GM19238 (cell line): ENCODE results near the gene DNASE1L1.

Experiments
- DNase-seq: peaks from one replicate; pipeline ENCODE4 v3.0.0; 2011; ENCODE audit warnings: low spot score; ENCODE audit not compliant: insufficient read length

DNASE1L1 gene

DNA sequence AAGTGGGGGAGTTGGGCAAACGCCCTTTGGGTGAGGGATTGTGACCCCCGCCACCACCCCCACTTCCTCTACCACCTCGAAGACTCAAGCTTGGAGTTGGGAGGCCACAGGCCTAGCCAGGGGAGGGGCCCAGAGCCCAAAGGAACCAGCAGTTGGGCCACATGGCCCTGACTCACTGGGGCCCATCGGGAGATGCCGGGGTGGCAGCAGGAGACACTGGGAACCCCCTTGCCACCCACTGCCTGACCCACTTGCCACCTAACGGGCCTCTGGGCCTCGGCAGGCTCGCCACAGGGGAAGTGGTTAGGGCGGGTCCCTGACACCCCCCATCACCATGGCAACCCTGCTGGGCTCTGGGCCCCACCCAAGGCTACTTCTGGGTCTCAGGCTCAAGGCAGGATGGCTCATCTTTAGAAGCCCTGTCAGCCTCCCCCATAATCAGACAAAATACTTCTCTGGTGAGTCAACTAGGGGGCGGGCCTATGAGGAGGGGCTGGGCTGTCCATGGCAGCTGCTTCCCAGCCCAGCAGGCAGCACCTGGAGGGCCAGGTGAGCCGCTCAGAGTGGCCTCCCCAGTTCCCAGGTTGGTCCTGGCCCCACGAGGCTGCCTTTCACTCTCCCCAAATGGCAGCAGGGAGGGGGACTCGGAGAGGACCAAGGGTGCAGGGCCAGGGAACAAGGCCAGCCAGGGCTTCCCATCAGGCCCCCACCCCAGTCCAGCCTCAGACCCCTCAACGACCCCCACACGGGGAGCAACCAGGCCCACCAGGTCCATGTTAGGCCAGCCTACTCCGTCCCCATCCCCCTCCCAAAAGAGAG, 40.2 kb downstream of the DNASE1L1 start:
- peak; percentile 58 for DNase-seq

DNA sequence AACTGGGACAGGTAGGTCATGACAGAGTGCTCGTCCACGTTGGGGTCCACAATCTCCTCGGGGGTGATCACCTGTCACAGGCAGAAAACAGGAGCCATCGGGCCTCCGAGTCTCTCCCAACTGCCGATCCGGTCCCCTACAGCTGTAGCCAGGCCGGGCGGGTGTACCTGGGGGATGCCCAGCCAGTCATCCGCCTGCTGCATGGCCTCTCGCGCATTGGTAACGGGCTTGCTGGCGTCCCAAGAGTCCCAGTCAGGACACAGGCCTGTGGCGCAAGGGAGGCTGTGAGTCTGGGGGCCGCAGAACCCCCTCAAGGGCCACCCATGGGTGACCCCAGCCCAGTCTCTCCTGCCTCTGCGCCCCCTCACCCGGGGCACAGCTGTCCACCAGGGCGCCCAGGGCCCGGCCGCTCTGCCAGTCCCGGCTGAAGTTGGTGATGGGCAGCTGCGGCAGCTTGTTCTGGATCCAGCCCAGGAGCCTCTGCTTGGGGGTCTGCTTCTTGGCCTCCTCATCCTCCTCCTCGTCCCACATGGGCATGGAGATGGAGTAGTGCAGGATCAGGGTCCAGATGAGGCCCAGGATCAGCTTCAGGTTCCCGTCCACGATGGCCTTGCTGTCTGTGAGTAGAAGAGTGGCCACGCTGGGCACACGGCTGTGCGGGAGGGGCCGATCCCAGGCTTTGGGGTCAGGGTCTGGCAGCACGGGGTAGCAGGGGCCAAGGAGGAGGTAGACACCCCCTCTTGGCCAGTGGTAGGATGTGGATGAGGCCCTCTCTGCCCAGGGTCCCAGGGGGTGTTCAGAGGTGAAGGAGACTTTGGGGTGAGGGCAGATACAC, 41.4 kb downstream of the DNASE1L1 start:
- DNase-seq: no peak

DNA sequence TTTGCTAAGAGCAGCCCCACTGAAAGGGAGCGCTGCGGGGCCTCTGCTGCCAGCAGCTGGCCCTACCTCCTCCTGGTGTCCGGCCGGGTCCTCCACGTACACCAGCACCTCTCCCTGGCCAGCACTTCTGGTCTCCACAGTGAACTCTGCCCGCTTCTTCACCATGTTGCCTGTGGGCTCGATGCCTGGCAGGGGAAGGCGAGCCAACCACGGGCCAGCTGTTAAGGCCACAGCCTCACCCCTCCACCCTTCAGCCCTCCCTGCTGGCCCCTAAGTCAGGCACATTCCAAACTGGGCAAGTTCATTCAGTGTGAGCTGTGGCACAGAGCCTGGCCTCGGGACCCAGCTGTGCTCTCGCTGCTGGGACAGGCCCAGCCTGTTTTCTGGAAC, 42.4 kb downstream of the DNASE1L1 start:
- no peak for DNase-seq

DNA sequence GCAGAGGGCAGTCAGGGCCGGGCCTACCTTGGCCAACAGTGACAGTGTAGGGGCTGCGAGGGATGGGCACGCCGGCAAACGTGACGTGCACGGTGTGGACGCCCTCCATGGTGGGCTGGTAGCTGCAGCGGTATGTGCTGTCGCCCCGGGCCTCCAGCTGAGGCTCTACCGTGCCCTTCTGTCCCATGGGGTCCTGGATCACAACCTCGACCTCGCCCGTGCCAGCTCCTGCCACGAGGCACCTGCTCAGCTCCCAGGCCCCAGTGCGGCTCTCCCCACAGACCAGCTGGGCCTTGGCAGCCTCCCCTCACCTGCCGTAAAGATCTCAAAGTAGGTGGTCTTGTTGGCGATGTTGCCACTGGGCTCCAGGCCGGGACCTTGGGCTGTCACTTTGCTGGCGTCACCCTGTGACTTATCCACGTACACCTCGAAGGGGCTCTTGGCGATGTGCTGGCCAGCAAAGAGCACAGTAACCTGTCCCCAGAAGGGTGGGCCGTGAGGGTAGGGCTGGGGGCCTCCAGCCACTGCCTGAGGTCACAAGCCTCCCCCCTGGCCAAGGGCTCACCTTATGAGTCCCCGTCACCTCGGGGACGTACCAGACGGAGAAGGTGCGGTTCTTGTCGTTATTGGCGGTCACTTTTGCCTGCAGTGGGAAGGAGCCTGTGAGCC, 42.9 kb downstream of the DNASE1L1 start:
- no peak for DNase-seq

DNA sequence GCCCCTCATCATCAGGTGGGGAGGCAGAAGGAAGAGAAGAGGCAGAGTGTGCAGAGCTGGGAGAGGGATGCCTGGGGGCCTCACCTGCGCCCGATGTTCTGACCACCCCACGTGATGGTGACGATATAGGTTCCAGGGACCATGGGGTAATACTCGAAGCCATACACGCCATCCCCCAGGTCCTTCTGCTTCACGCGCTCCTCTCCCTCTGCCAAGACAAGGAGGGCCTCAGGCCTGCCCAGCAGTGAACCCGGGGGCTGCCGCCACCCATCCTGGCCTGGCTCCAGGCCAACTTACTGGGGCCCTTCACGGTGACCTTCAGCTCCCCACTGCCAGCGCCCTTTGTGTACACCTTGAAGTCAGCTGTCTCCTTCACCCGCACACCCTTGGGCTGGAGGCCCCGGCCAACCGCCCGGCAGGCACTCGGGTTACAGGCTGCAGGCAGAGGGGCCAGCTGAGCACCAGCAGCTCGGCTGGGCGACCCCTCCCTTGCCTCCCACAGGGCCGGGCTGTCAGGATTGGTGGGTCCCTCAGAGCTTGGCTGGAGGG, 43.9 kb downstream of the DNASE1L1 start:
- no peak for DNase-seq

DNA sequence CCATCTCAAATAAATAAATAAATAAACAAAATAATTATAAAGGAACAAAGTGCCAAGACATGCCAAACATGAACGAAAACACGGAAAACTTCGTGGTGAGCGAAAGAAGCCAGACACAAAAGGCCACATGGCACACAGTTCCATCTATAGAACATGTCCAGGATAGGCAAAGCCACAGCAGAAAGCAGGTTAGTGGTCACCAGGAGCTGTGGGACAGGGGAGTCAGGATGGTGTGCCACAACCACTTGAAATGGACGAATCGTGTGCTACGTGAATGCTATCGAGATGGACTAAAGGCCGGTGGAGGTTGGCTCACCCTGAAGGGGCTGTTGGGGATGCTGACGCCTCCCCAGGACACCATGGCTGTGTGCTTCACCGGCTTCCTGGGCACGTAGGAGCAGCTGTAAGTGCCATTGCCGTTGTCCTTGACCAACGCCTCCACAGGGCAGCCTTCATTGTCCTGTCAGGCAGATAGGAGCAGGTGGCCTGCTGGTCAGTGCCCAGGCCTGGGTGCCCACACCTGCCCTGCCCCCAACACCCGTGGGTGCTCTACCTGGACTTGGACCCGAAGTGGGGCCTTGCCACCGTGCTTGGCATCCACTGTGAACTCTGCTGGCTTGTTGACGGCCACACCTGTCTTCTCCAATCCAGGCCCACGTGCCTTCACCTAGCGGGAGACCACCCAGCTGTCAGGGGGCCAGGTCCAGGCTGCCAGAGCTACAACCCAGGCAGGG, 45.2 kb downstream of the DNASE1L1 start:
- no peak for DNase-seq

DNA sequence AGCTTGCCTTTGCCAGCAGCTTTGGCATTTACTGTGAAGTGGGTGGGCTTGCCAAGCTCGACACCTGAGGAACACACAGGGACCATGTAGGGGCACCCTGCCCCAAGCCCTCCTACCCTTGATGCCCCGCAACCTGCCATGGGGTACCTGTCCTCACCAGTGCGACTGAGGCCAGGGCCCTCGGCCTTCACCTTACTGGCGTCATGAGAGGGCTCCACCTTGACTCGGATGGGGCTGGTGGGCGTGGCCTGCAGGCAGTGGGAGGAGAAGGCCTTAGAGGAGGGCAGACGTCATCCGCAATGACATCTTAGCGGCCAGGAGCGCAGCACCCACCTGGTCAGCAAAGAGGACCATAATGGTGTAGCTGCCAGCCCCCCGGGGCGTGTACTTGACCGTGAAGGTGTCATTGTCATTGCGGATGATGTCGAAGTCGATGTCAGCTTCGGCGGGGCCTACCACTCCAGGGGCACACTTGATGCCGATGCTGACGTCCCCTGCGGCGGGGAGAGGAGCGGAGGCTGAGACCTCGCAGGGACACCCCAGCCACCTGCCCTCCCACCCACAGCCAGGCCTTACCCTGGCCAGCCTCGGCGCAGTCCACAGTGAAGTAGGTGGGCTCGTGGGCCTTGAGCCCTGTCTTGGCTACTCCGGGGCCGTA, 46.8 kb downstream of the DNASE1L1 start:
- no peak for DNase-seq

DNA sequence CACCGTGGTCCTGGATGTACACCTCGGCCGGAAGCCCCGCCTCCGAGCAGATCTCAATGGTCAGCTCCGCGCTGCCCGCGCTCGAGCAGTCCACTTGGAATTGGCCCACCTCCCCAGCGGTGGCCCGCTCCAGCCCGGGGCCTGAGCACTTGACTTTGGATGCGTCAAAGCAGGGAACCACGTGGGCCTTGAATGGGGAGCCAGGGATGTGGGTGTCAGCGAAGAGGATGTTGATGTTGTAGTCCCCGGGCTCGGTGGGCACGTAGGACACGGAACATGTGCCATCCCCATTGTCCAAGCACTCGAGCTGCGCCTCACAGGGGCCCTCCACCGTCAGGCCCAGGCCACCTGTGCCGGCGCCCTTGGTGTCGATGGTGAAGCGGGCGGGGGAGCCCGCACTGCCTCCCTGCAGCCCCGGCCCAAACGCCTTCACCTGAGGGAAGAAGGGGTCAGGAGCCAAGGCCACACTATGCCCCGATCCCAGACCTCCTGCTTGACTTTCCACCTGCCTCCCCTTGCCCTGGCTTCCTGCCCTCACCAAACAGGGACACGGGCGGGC, 48.8 kb downstream of the DNASE1L1 start:
- no peak for DNase-seq

DNA sequence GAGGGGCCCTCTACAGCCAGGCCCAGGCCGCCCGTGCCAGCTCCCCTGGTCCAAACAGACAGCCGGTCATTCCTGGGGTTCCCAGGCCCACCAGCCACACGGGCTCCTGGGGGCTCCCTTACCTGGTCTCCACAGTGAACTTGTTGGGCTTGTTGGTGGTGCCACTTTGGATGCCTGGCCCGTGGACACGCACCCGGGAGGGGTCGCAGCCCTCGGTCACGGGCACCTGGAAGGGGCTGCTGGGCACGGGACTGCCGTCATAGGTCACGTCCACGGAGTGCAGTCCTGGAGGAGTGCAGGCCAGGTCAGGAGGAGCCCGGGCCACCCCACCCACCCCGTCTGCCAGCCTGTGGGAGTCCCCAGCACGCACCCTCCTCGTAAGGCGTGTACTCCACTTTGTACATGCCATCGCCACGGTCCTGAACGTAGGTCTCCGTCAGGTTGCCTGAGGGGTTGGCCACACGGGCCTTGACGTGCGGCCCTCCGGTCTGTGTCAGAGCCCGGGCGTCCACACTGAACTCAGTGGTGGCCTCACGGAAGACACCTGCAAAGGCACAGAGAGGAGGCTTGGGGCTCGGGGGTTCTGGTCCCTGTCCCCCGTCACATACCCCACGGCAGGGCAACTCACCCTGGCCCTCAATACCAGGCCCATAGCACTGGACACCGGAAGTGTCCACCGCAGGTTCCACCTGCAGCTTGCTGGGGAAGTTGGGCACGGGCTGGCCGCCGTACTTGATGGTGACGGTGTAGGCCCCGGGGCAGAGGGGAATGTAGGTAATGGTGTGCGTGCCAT, 49.5 kb downstream of the DNASE1L1 start:
- DNase-seq: no peak

DNA sequence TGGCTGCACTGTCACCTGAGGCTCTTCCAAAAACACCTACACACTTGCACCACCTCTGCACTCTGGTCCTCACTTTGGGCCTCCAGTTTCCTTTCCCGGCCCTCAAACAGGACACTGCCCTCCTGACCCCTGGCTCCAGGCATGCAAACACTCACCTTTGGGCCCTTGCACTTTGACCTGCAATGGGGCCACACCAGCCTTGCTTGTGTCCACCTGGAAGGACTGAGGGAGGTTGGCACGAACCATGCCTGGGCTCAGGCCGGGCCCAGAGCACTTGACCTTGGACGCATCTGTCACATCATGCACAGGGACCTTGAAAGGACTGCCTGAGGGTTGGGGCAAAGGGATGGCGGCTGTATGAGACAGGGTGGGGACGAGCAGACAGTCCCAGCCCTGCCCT, 50.2 kb downstream of the DNASE1L1 start:
- DNase-seq: no peak

DNA sequence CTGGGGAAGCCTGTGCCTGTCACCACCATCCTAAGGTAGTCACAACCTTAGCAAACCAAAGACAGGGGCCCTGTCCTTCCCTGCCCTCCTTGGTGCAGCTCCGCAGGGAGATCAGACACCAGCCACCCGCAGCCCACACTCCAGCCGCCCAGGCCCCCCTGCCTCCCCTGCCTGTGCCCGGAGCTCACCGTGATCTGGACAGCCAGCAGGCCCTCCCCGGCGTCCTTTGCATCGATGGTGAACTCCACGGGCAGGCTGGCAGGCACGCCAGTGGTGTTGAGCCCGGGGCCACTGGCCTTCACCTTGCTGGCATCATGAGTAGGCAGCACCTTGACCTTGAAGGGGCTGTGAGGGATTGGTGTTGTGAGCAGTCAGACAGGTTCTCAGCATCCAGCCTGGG, 51.0 kb downstream of the DNASE1L1 start:
- DNase-seq: no peak

DNA sequence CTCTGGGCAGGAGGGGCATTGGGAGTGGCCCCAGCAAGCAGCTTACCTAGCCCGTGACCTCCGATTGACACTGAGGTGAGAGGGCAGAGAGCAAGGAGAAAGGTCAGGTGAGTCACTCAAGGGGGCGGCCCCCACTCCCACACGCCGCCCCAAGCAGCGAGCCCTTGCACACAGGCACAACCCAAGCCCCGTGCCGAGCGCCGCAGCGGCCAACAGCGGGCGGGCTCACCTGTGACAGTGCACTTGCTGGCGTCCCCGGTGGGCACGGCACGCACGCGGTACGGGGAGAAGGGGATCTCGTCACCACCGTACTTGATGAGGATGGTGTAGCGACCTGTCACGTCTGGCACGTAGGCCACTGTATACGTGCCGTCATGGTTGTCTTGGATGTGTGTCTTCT, 51.8 kb downstream of the DNASE1L1 start:
- no peak for DNase-seq

DNA sequence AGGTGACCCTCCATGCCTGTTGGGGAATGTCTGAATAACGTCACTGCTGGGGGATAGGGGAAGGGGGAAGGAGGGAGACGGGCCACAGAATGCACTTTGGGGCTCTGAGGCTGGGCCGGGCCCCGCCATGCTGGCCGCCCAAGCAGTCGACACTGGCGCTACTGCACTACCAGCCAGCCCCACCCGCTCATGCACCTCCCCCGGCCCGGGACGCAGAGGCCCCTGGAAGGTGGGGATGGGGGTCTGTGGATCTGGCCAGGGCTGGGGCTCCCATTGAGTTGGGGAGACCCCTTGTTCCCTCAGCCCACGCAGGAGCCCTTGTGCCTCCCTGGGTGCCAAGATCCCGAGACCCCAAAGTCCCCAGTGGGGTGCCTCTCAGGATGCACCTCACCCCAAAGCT, 52.5 kb downstream of the DNASE1L1 start:
- no peak for DNase-seq

DNA sequence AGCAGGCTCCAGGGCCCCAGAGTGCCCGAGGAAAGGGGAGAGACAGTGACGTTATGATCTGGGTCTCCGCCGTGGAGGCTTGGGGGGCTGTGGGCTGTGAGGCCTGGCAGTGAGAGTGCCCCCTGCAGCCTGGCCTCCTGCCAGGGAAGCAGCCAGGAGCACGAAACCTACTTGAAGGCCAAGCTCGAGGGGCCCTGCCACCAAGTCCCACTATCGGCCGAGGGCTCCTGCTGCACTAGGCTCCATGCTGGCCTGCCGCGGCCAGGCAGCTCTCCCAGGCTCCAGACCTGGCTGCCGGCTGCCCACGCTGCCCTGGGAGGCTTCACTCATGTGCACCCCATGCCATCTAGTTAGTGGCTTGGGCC, 53.3 kb downstream of the DNASE1L1 start:
- no peak for DNase-seq

DNA sequence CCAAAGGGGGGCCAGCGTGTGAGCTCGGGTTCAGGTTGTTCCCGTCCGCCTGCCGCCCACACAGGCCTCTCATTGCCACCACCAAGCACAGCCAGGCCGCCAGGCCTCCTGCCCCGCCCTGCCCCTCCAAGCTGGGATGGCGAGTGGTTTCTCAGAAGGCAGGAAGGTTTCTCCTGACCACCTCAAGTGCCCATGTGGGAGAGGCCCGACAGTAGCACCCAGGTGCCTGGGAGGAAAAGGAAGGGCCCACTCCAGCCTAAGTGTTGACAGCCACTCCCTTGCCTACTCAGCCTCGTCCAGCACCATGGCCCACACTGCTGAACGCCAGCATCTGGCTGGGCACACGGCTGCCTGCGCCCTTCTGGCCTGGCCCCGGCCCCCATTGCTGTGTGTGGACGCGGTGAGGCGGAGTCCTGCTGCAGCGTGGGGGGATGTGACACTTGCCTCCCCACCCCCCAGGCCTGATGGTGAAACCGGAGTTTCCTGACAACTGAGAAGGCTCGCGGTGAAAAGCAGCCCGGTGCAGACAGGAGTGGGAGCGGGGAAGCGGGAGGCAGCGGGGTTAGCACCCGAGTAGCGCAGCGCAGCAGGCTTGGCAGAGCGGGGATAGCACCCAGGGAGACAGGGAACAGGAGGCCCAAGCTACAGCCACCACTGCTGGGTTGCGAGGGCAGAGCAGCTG, 53.8 kb downstream of the DNASE1L1 start:
- no peak for DNase-seq

DNA sequence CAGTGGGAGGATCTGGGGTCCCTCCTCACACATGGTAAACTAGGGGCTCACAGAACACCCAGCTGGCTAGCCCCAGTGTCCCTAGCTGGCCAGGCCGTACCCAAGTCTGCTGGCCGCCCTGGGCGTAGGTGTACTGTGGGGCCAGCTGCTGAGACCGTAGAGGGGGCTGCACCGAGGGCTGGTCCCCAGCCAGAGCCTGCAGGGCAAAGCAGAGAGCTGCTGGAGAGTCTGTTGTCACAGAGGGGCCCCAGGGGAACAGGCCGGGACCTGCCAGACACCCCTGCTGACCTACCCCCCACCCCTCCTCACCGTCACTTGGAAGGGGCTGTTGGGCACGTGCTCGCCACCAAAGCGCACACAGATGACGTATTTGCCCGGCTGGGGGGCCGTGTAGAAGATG, 54.5 kb downstream of the DNASE1L1 start:
- DNase-seq: no peak

DNA sequence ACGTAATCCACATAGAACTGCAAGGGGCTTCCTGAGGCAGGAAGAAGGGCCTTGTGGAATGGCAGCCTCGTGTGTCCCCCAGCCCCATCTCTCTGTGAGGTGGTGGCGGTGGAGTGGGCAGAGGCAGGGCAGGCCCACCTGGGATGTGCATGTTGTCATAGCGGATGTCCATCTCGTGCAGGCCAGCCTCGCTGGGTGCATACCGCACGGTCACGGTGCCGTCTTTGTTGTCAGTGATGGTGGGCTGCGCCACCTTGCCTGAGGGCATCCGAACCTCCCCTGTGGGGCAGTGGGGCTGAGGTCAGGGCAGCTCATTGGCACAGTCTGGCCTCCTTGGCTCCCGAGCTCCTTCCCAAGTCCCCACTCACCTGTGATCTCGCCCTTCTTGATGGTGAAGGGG, 55.0 kb downstream of the DNASE1L1 start:
- no peak for DNase-seq

DNA sequence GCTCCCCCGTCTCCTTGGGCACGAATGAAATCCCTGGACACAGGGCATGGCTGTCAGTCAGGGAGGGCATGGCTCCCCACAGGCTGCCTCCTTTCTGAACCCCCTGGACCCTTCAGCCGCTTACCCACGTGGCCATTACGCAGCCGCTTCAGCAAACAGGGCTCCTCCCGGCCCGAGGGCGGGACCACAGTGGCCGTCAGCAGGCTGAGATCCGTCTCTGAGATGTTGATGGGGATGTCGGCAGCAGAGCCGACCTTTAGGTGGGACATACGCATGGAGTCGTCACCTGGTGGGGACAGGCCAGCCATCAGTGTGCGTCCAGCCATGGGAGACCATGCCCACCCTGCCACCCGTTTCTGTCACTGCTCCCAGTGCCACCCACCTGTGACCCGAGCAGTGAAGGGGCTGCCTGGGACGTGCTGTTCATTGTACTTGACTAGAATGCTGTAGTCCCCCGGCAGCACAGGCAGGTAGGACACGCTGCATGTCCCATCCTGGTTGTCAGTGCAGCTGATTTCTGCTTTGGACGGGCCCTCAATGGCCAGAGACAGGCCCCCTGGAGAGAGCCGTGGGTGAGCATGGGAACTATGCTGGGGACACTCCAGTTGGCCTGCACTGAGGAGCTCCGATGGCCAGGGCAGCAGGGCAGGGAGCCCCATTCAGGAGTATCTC, 55.7 kb downstream of the DNASE1L1 start:
- DNase-seq: no peak

DNA sequence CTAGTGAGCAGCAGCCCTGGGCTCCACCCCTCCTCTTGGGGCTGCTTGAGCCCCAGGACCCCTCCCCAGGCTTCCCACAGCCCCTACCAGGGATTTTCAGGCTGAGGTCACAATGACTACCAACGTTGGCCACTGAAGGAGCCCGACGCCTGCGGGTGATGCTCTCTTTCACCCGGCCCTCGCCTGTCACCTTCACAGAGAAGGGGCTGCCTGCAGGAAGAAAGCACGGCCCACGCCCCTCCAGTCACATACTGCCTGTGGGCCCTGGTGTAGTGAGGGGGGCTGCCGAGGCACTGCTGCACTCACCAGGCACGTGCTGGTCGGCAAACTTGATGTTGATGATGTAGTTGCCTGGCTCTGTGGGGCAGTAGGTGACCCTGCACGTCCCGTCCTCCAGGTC, 56.6 kb downstream of the DNASE1L1 start:
- DNase-seq: no peak
